HepG2 (cell line): Measurements from ENCODE around the gene ZNF79. TPM values are rescaled to one million over a fixed set of nuclear protein-coding genes. Genes with fewer than 3 reads are reported as not detected.

Experiments
- ARHGAP35 ChIP-seq: sonication (generic); formaldehyde crosslinking; IDR thresholded peaks from 2 replicates; pipeline ENCODE4 v1.9.0; 2022; ENCODE audit warnings: mild to moderate bottlenecking, inconsistent platforms, moderate library complexity, missing genetic modification reagents, borderline replicate concordance
- FOXA3 ChIP-seq: IDR thresholded peaks from 2 replicates; pipeline ENCODE4 v1.6.1; 2016; ENCODE audit warnings: missing genetic modification reagents, missing compliant biosample characterization
- HNF4A ChIP-seq: sonication (generic); formaldehyde crosslinking; IDR thresholded peaks from 2 replicates; pipeline ENCODE4 v1.4.0; 2020; ENCODE audit warnings: missing genetic modification reagents
- HNRNPH1 ChIP-seq: fragments of 200-400 bp; formaldehyde crosslinking; optimal IDR thresholded peaks from 2 replicates; pipeline ENCODE3; 2017; ENCODE audit warnings: mild to moderate bottlenecking, low read depth, low read length
- JUN ChIP-seq: sonication (generic); formaldehyde crosslinking; IDR thresholded peaks from 2 replicates; pipeline ENCODE4 v1.4.0; 2020; ENCODE audit warnings: mild to moderate bottlenecking, missing genetic modification reagents
- MXI1 ChIP-seq: IDR thresholded peaks from 3 replicates; pipeline ENCODE4 v1.6.1; 2012; ENCODE audit warnings: low read depth, low read length, inconsistent platforms, borderline replicate concordance
- MZF1 ChIP-seq: sonication (generic); formaldehyde crosslinking; IDR thresholded peaks from 2 replicates; pipeline ENCODE4 v1.8.1; 2023; ENCODE audit warnings: mild to moderate bottlenecking, missing genetic modification reagents, borderline replicate concordance
- NONO ChIP-seq, 2 experiments: fragments of 450-650 bp in 1 of 2; sonication (generic) in 1 of 2; formaldehyde crosslinking in 1 of 2; IDR thresholded peaks in 1 of 2; conservative IDR thresholded peaks in 1 of 2; 2 replicates each; pipeline versions ENCODE4 v1.6.1 to v1.8.0; 2017 to 2022; ENCODE audit warnings: mild to moderate bottlenecking in 1 of 2, missing genetic modification reagents in 1 of 2, moderate library complexity in 1 of 2
- SAP130 ChIP-seq: IDR thresholded peaks from 2 replicates; pipeline ENCODE4 v1.6.1; 2016; ENCODE audit warnings: low read depth
- SMARCC2 ChIP-seq: fragments of 450-650 bp; IDR thresholded peaks from 2 replicates; pipeline ENCODE4 v1.6.1; 2017; ENCODE audit warnings: antibody characterized with exemption, mild to moderate bottlenecking
- THAP11 ChIP-seq: IDR thresholded peaks from 2 replicates; pipeline ENCODE4 v1.6.1; 2016; ENCODE audit warnings: missing biosample characterization, missing genetic modification reagents
- TMF1 ChIP-seq: sonication (generic); formaldehyde crosslinking; IDR thresholded peaks from 2 replicates; pipeline ENCODE4 v1.8.1; 2022; ENCODE audit warnings: low read depth, missing genetic modification reagents
- ZBTB3 ChIP-seq: sonication (generic); formaldehyde crosslinking; IDR thresholded peaks from 2 replicates; pipeline ENCODE4 v1.4.0; 2020; ENCODE audit warnings: low read depth, mild to moderate bottlenecking, moderate library complexity, missing genetic modification reagents, borderline replicate concordance
- ZFP62 ChIP-seq: sonication (generic); formaldehyde crosslinking; IDR thresholded peaks from 2 replicates; pipeline ENCODE4 v1.4.0; 2020; ENCODE audit warnings: missing genetic modification reagents
- ZFYVE20 ChIP-seq: sonication (generic); formaldehyde crosslinking; IDR thresholded peaks from 2 replicates; pipeline ENCODE4 v1.8.0; 2023; ENCODE audit warnings: low read depth, mild to moderate bottlenecking, moderate library complexity, missing genetic modification reagents, borderline replicate concordance
- ZNF230 ChIP-seq: sonication (generic); formaldehyde crosslinking; IDR thresholded peaks from 2 replicates; pipeline ENCODE4 v1.4.0; 2020; ENCODE audit warnings: mild to moderate bottlenecking, missing genetic modification reagents
- ZNF567 ChIP-seq: sonication (generic); formaldehyde crosslinking; IDR thresholded peaks from 2 replicates; pipeline ENCODE4 v1.8.1; 2023; ENCODE audit warnings: mild to moderate bottlenecking, missing genetic modification reagents, borderline replicate concordance
- ZNF652 ChIP-seq: IDR thresholded peaks from 2 replicates; pipeline ENCODE4 v1.6.1; 2016; ENCODE audit warnings: low read depth, borderline replicate concordance
- ZNF839 ChIP-seq: sonication (generic); formaldehyde crosslinking; IDR thresholded peaks from 2 replicates; pipeline ENCODE4 v1.4.0; 2020; ENCODE audit warnings: missing genetic modification reagents, mild to moderate bottlenecking, borderline replicate concordance
- polyA plus RNA-seq, 8 experiments: library from polyadenylated mRNA; depleted of rRNA in 3 of 8; stranded (reverse) in 7 of 8; unstranded in 1 of 8; fragments of >200 nt; fragmentation: Illumina TruSeq in 4 of 8; extraction: Trizol in 4 of 8; gene quantifications; 2 replicates each; pipeline versions ENCODE4 v1.2.1 to v1.2.3, GENCODE V29; 2011 to 2016; ENCODE audit warnings: low read depth in 4 of 8, missing spikeins in 1 of 8, mixed read lengths in 1 of 8; ENCODE audit not compliant: insufficient read depth in 1 of 8
- total RNA-seq, 5 experiments: library from RNA; depleted of rRNA; stranded (reverse); fragments of >200 nt; fragmentation: Illumina TruSeq; extraction: Trizol; gene quantifications; 2 replicates each; pipeline ENCODE4 v1.2.3, GENCODE V29; 2016; ENCODE audit warnings: low read depth in 1 of 5
- TF ChIP-seq, protein P1 (sequence below): IDR thresholded peaks from 2 replicates; pipeline ENCODE4 v1.4.0; 2020; ENCODE audit warnings: mild to moderate bottlenecking, missing genetic modification reagents
- TF ChIP-seq, protein P2 (sequence below): sonication (generic); formaldehyde crosslinking; IDR thresholded peaks from 2 replicates; pipeline ENCODE4 v1.4.0; 2020; ENCODE audit warnings: missing genetic modification reagents
- TF ChIP-seq, protein P3 (sequence below): sonication (generic); formaldehyde crosslinking; IDR thresholded peaks from 2 replicates; pipeline ENCODE4 v1.4.0; 2020; ENCODE audit warnings: missing genetic modification reagents, borderline replicate concordance

Gene ZNF79
- total and polyA plus RNA-seq, 2 of the 13 experiments (the other 11 are each of a cell fraction or from before 2014, with no cell fraction given) = 3.7 to 8.1 TPM

DNA sequence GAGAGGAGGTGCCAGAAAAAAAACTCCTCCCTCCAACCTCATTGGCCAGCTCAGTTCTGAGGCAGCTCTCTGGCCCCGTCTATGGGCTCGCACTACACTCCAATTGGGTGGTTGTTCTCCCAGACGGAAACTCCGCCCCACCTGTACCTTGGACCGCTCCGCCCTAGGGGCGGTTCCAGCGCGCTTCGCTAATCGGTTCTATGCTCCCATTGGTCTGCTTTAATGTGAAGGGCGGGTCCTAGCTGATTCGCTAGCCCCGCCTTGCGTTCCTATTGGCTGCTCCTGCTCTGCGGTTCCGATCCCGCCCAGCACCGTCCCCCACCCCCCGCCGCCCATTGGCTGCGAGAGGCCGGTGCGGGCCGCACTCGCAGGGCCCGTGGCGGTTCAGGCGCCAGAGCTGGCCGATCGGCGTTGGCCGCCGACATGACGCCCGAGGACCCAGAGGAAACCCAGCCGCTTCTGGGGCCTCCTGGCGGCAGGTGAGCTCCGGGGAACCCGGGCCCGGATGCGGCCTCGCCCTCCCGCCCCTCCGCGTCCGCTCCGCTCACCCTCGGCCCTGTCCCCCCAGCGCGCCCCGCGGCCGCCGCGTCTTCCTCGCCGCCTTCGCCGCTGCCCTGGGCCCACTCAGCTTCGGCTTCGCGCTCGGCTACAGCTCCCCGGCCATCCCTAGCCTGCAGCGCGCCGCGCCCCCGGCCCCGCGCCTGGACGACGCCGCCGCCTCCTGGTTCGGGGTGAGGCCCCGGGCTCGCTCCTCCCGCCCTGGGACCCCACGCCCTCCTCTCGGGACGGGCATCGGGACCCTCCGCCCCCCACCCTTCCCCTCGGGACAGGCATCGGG lies 27.2 kb upstream of the ZNF79 start, which contains the start of gene SLC2A8 (continued):
- TF ChIP-seq MZF1 (no peak), HNF4A (CRISPR knock-in tag) (peak; percentile 75), ARHGAP35 (CRISPR knock-in tag) (no peak), ZNF567 (CRISPR knock-in tag) (no peak), SMARCC2 (no peak), JUN (CRISPR knock-in tag) (no peak), ZNF230 (CRISPR knock-in tag) (no peak), SAP130 (CRISPR knock-in tag) (peak; percentile 54), ZFYVE20 (CRISPR knock-in tag) (no peak), FOXA3 (CRISPR knock-in tag) (no peak), ZBTB3 (CRISPR knock-in tag) (no peak), NONO (IDR thresholded peaks at IDR 0.05) (no peak), NONO (CRISPR knock-in tag; conservative IDR thresholded peaks at IDR 0.05) (peak; percentile 52; the same call in 1 of the 2 replicates), MXI1 (no peak; the same call in 2 of the 3 replicates), ZNF839 (CRISPR knock-in tag) (no peak), ZNF652 (CRISPR knock-in tag) (no peak), HNRNPH1 (no peak), ZFP62 (CRISPR knock-in tag) (no peak), TMF1 (CRISPR knock-in tag) (peak; percentile 68; the same call in 1 of the 2 replicates), THAP11 (CRISPR knock-in tag) (peak; percentile 50)
- TF ChIP-seq, protein P1, sequence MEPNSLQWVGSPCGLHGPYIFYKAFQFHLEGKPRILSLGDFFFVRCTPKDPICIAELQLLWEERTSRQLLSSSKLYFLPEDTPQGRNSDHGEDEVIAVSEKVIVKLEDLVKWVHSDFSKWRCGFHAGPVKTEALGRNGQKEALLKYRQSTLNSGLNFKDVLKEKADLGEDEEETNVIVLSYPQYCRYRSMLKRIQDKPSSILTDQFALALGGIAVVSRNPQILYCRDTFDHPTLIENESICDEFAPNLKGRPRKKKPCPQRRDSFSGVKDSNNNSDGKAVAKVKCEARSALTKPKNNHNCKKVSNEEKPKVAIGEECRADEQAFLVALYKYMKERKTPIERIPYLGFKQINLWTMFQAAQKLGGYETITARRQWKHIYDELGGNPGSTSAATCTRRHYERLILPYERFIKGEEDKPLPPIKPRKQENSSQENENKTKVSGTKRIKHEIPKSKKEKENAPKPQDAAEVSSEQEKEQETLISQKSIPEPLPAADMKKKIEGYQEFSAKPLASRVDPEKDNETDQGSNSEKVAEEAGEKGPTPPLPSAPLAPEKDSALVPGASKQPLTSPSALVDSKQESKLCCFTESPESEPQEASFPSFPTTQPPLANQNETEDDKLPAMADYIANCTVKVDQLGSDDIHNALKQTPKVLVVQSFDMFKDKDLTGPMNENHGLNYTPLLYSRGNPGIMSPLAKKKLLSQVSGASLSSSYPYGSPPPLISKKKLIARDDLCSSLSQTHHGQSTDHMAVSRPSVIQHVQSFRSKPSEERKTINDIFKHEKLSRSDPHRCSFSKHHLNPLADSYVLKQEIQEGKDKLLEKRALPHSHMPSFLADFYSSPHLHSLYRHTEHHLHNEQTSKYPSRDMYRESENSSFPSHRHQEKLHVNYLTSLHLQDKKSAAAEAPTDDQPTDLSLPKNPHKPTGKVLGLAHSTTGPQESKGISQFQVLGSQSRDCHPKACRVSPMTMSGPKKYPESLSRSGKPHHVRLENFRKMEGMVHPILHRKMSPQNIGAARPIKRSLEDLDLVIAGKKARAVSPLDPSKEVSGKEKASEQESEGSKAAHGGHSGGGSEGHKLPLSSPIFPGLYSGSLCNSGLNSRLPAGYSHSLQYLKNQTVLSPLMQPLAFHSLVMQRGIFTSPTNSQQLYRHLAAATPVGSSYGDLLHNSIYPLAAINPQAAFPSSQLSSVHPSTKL (CRISPR knock-in tag) = no peak
- TF ChIP-seq, protein P2, sequence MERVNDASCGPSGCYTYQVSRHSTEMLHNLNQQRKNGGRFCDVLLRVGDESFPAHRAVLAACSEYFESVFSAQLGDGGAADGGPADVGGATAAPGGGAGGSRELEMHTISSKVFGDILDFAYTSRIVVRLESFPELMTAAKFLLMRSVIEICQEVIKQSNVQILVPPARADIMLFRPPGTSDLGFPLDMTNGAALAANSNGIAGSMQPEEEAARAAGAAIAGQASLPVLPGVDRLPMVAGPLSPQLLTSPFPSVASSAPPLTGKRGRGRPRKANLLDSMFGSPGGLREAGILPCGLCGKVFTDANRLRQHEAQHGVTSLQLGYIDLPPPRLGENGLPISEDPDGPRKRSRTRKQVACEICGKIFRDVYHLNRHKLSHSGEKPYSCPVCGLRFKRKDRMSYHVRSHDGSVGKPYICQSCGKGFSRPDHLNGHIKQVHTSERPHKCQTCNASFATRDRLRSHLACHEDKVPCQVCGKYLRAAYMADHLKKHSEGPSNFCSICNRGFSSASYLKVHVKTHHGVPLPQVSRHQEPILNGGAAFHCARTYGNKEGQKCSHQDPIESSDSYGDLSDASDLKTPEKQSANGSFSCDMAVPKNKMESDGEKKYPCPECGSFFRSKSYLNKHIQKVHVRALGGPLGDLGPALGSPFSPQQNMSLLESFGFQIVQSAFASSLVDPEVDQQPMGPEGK (CRISPR knock-in tag) = peak; percentile 43; the same call in 1 of the 2 replicates
- TF ChIP-seq, protein P3, sequence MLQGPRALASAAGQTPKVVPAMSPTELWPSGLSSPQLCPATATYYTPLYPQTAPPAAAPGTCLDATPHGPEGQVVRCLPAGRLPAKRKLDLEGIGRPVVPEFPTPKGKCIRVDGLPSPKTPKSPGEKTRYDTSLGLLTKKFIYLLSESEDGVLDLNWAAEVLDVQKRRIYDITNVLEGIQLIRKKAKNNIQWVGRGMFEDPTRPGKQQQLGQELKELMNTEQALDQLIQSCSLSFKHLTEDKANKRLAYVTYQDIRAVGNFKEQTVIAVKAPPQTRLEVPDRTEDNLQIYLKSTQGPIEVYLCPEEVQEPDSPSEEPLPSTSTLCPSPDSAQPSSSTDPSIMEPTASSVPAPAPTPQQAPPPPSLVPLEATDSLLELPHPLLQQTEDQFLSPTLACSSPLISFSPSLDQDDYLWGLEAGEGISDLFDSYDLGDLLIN (CRISPR knock-in tag) = peak; percentile 64; the same call in 1 of the 2 replicates
